HG03432 (cell line): ENCODE results near the gene CC2D1A.

Experiments used
- ATAC-seq: cut with Tn5 transposase; IDR thresholded peaks from one replicate; pipeline ENCODE4 v1.9.1; 2021; ENCODE audit warnings: mild to moderate bottlenecking, moderate library complexity; ENCODE audit not compliant: unreplicated experiment

CC2D1A gene

DNA sequence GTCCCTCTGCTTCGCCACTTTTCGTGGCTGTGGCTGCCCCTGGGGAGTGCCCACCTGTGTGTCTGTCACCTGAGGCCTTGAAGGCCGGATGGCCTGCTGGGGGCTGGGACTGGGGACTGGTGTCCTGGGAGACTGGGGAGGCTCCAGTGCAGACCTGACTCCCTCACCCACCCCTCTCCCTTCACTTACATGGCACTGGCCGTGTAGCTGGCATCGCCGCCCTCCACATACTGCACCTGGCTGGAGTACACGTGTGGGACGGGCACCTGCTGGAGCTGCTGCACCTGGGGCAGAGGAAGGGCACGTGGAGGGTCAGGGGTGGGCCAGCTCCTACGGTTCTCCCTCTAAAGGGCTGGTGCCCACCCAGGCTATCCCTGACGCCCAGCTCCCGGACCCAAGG, 71.8 kb downstream of the CC2D1A start:
- ATAC-seq: no peak

GRCh38 chr19:13978351-13979243, 72.6 kb downstream of the CC2D1A start:
- ATAC-seq: no peak

GRCh38 chr19:13979244-13979615, 73.2 kb downstream of the CC2D1A start:
- no peak for ATAC-seq

- ATAC-seq: no peak
Measured at GRCh38 chr19:13979686-13980085, 73.7 kb downstream of the CC2D1A start.

DNA sequence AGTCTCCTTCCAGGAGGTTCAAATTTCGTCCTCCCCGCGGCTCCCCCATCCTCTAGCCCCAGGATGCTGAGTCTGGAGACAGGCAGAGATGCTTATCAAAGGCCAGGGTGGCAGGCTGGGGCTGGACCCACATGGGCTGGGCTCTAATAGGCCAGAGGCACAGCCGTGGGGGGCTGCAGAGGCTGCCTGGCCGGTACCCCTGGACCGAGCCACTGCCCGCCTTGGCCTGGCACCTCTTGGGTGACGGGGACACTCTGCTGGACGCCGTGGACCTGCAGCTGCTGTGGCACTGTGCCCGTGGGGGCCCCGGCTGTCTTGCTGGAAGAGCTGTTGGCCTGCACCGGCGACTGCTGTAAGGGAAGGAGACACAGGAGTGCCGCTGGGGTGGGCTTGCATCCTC, 74.3 kb downstream of the CC2D1A start:
- ATAC-seq: no peak
